B cell (primary cell): ENCODE results near the gene TDRKH. TPM values are rescaled to one million over a fixed set of nuclear protein-coding genes. Genes with fewer than 3 reads are reported as not detected.

ENCODE experiments used
- ATAC-seq: fragments of 200-7000 bp; cut with Tn5 transposase; one replicate; pipeline ENCODE4 v1.10.0; 2021; ENCODE audit warnings: low read depth, mild to moderate bottlenecking, moderate number of reproducible peaks, moderate library complexity
- CTCF ChIA-PET: fragments of 350-600 bp; sonication (Branson Sonifier 250); formaldehyde crosslinking; loops from one replicate; lab custom pipeline; 2021; ENCODE audit warnings: antibody characterized with exemption, inconsistent platforms; lab: Charles Lee
- POLR2A ChIA-PET: fragments of 350-600 bp; sonication (Branson Sonifier 250); formaldehyde crosslinking; loops from one replicate; lab custom pipeline; 2021; ENCODE audit warnings: antibody characterized with exemption; lab: Charles Lee
- DNase-seq: peaks from one replicate; pipeline ENCODE4 v3.0.0; 2013
- H2AFZ ChIP-seq: 2 replicates; pipeline ENCODE4 v1.6.1; 2012; ENCODE audit warnings: mild to moderate bottlenecking, low read depth, low read length; ENCODE audit not compliant: insufficient read depth, poor library complexity, severe bottlenecking
- H3K27ac ChIP-seq, 2 donors: 1 replicate in 1 of 2; 2 replicates in 1 of 2; pipeline ENCODE4 v1.5.1; 2012 to 2013; ENCODE audit warnings: low read length in 2 of 2, mild to moderate bottlenecking in 2 of 2, moderate library complexity in 1 of 2
- H3K27me3 ChIP-seq, 4 experiments: fragments of 200-600 bp in 1 of 4; sonication (generic) in 1 of 4; replicated peaks in 1 of 4; 1 replicate in 2 of 4; 2 replicates in 2 of 4; pipeline versions ENCODE4 v1.6.1 to v1.7.0; 2013 to 2016; ENCODE audit warnings: low read length in 3 of 4, mild to moderate bottlenecking in 2 of 4, mixed read lengths in 1 of 4, moderate library complexity in 1 of 4; ENCODE audit not compliant: insufficient read depth in 4 of 4, control insufficient read depth in 3 of 4; ENCODE audit errors: control extremely low read depth in 1 of 4
- H3K36me3 ChIP-seq, 2 experiments: replicated peaks in 1 of 2; 1 replicate in 1 of 2; 2 replicates in 1 of 2; pipeline versions ENCODE4 v1.6.1 to v1.7.1; 2013; ENCODE audit warnings: low read length in 1 of 2; ENCODE audit not compliant: insufficient read depth in 2 of 2, control insufficient read depth in 1 of 2; ENCODE audit errors: control extremely low read depth in 1 of 2, extremely low read depth in 1 of 2
- H3K4me1 ChIP-seq, 2 donors: fragments of 200-600 bp in 1 of 2; sonication (generic) in 1 of 2; 1 replicate in 1 of 2; 2 replicates in 1 of 2; pipeline versions ENCODE4 v1.5.1 to v1.6.1; 2013 to 2017; ENCODE audit warnings: low read length in 2 of 2; ENCODE audit not compliant: control insufficient read depth in 2 of 2, insufficient read depth in 2 of 2
- H3K4me2 ChIP-seq: replicated peaks from 2 replicates; pipeline ENCODE3; 2012; ENCODE audit warnings: mild to moderate bottlenecking, low read depth, low read length; ENCODE audit not compliant: poor library complexity, severe bottlenecking
- H3K4me3 ChIP-seq, 5 experiments: fragments of 200-600 bp in 1 of 5; sonication (generic) in 1 of 5; 1 replicate in 3 of 5; 2 replicates in 2 of 5; pipeline versions ENCODE4 v1.5.1 to v1.7.0; 2011 to 2016; ENCODE audit warnings: low read length in 4 of 5, mild to moderate bottlenecking in 4 of 5, low read depth in 2 of 5, control low read depth in 1 of 5, moderate library complexity in 1 of 5; ENCODE audit not compliant: insufficient read depth in 1 of 5; ENCODE audit errors: control extremely low read depth in 1 of 5, extremely low read depth in 1 of 5
- H3K79me2 ChIP-seq: fragments of 200-600 bp; sonication (generic); one replicate; pipeline ENCODE4 v1.6.0; 2016; ENCODE audit warnings: low read length; ENCODE audit not compliant: control insufficient read depth, insufficient read depth
- H3K9ac ChIP-seq: fragments of 200-600 bp; sonication (generic); 2 replicates; pipeline ENCODE4 v1.6.1; 2017; ENCODE audit warnings: mild to moderate bottlenecking, low read length, moderate library complexity
- H3K9me3 ChIP-seq, 3 donors: one replicate each; pipeline versions ENCODE4 v1.6.1 to v1.7.1; 2013; ENCODE audit warnings: low read length in 2 of 3; ENCODE audit not compliant: control insufficient read depth in 2 of 3, insufficient read depth in 1 of 3; ENCODE audit errors: control extremely low read depth in 1 of 3
- H4K20me1 ChIP-seq: 2 replicates; pipeline ENCODE4 v1.6.0; 2012; ENCODE audit warnings: mild to moderate bottlenecking, low read length; ENCODE audit not compliant: insufficient read depth, control insufficient read depth, poor library complexity, severe bottlenecking
- H3K27ac Mint-ChIP-seq: one replicate; pipeline ENCODE4 v1.8.0; 2021; ENCODE audit warnings: mixed read lengths
- H3K27me3 Mint-ChIP-seq: one replicate; pipeline ENCODE4 v1.8.0; 2021; ENCODE audit warnings: mixed read lengths
- H3K4me1 Mint-ChIP-seq: one replicate; pipeline ENCODE4 v1.8.0; 2021; ENCODE audit warnings: mixed read lengths
- H3K4me3 Mint-ChIP-seq: one replicate; pipeline ENCODE4 v1.8.0; 2021; ENCODE audit warnings: mixed read lengths
- H3K9me3 Mint-ChIP-seq: one replicate; pipeline ENCODE4 v1.8.0; 2022; ENCODE audit warnings: mixed read lengths; ENCODE audit not compliant: insufficient read depth
- EZH2 ChIP-seq: IDR thresholded peaks from 2 replicates; pipeline ENCODE4 v1.6.1; 2012; ENCODE audit warnings: borderline replicate concordance, low read depth, mild to moderate bottlenecking, moderate library complexity, low read length; ENCODE audit not compliant: insufficient read depth, poor library complexity, severe bottlenecking
- WGBS: methylation state at CpG from one replicate; pipeline ENCODE4 v1.1.5; 2013; ENCODE audit warnings: missing lambda C conversion rate; ENCODE audit not compliant: insufficient coverage; 5-methylcytosine and 5-hydroxymethylcytosine counted together
- intact Hi-C: fragments of 100-400 bp; cut with micrococcal nuclease; formaldehyde crosslinking; loops from one replicate; pipeline ENCODE4 v1.10.0; 2022
- polyA plus RNA-seq: library from polyadenylated mRNA; depleted of rRNA; stranded (reverse); fragments of >200 nt; gene quantifications from 2 replicates; pipeline ENCODE4 v1.2.3, GENCODE V29; 2012
- total RNA-seq, 2 donors: library from RNA; stranded (reverse); fragments of 120-200 nt in 1 of 2; gene quantifications; 1 replicate in 1 of 2; 2 replicates in 1 of 2; pipeline versions ENCODE4 v1.2.3 to v1.2.4, GENCODE V29; 2013 to 2022
- TF ChIP-seq, protein P1 (sequence below): fragments of 200-600 bp; IDR thresholded peaks from one replicate; pipeline ENCODE4 v1.8.0; 2022; ENCODE audit warnings: antibody characterized with exemption, mild to moderate bottlenecking

The TDRKH gene
- total and polyA plus RNA-seq, 2 donors (not counting 1 experiment from before 2014, with no cell fraction given), result 2.0 to 13.3 TPM

DNA sequence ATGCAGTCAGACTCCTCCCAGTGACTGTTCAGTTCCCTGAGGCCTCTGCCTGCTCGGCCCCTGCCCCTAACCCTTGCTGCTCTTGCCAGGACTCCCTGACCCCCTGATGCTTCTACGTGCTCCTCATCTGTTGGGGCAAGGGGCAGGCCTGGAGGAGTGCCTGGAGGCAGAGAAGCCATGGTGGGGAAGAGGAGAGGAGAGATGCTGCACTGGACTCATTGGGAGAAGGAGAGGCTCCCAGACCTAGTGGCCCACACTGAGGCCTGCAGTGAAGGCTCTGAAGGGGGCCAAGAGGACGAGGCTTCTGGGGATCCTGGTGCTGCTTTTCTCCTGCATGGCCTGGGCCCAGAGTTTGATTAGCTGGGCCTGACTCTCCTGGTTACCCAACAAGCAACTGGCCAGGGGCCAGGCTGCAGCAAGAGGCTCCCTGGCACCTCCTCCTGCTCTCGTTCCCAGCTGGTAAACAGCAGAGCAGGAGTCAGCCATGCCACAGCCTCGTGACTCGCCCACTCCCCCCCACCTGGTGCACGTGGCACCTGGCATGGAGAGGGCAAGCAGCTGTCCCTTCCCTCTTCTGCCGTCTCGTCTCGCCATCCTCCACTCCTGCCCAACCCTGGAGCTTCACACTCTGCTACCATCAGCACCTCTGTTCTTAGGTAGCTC is 42.1 kb upstream of the TDRKH start:
- no peak overlapping the region for H3K4me3 Mint-ChIP-seq
- CTCF ChIA-PET, result interaction anchor here (0.6 to 1.6 kb wide), 2 partner anchors 42 to 55 kb away, joined by 3 to 6 read pairs; partner anchors contain the start of gene TDRKH
- peaks cover 12 to 18% of the 10 kb centered on the region in 2 donors for H3K4me1 ChIP-seq
- peaks cover 24% of the 10 kb centered on the region for H3K27me3 Mint-ChIP-seq
- H3K27me3 ChIP-seq, result peaks cover 0 to 18% (median 4%) of the 10 kb centered on the region in 4 experiments
- no peaks in the 10 kb centered on the region for H4K20me1 ChIP-seq
- peaks cover 22% of the 10 kb centered on the region for H3K4me1 Mint-ChIP-seq
- H3K4me3 ChIP-seq, result no peak overlapping the region
- POLR2A ChIA-PET, result no interaction called here
- no peak for DNase-seq
- H3K27ac ChIP-seq, result no peak overlapping the region
- no peak overlapping the region for H3K4me2 ChIP-seq
- no peaks in the 10 kb centered on the region for H3K36me3 ChIP-seq
- 73% methylated on average over 7 of the region's 10 CpGs for WGBS
- no peaks in the 10 kb centered on the region for H3K79me2 ChIP-seq
- no peak for TF ChIP-seq EZH2
- TF ChIP-seq, protein P1, sequence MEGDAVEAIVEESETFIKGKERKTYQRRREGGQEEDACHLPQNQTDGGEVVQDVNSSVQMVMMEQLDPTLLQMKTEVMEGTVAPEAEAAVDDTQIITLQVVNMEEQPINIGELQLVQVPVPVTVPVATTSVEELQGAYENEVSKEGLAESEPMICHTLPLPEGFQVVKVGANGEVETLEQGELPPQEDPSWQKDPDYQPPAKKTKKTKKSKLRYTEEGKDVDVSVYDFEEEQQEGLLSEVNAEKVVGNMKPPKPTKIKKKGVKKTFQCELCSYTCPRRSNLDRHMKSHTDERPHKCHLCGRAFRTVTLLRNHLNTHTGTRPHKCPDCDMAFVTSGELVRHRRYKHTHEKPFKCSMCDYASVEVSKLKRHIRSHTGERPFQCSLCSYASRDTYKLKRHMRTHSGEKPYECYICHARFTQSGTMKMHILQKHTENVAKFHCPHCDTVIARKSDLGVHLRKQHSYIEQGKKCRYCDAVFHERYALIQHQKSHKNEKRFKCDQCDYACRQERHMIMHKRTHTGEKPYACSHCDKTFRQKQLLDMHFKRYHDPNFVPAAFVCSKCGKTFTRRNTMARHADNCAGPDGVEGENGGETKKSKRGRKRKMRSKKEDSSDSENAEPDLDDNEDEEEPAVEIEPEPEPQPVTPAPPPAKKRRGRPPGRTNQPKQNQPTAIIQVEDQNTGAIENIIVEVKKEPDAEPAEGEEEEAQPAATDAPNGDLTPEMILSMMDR, result no peak
- H3K9me3 Mint-ChIP-seq, result no peaks in the 10 kb centered on the region
- no peak overlapping the region for H3K9ac ChIP-seq
- intact Hi-C loops, result loop anchor here (10.0 kb wide), 1 partner anchor 108 kb away; the partner anchor contains the start of gene RIIAD1
- no peak overlapping the region for H2AFZ ChIP-seq
- no peaks in the 10 kb centered on the region for H3K9me3 ChIP-seq
- no peak for ATAC-seq
- no peak overlapping the region for H3K27ac Mint-ChIP-seq

DNA sequence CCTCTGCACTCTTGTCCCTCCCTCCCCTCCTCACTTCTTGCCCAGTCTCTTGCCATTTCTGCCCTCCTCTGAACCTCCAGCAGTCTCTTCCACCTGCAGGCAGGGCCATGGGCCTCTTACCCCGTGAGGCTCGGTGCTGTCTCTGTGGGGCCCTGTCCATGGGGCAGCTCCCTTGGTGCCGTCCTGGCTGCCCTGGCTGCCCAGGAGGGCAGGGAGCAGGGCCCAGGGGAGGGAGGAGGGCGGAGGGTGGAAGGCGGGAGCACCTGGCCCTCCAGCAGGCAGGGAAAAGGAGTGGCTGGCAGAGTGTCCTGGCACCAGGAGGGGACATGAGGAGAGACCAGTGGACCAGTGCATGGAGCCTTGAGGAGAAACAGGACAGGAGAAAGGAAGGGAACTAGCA is 41.3 kb upstream of the TDRKH start, which contains the start of gene RORC:
RORC (minus strand) TSS at position 198 of the 400 bp plus-strand sequence; CDS start at position 160, 38 bp downstream.
- TF ChIP-seq, protein P1, result no peak
- no peak for TF ChIP-seq EZH2
- Histone ChIP-seq H2AFZ (no peak within 1 kb of the TSS), H3K4me1 (peaks cover 7 to 13% of the 10 kb centered on the region in 2 donors), H3K27ac (no peak within 1 kb of the TSS), H3K4me3 (no peak within 1 kb of the TSS), H3K9me3 (no peaks in the 10 kb centered on the region), H3K79me2 (no peaks in the 10 kb centered on the region), H3K9ac (no peak within 1 kb of the TSS), H4K20me1 (no peaks in the 10 kb centered on the region), H3K36me3 (no peaks in the 10 kb centered on the region), H3K4me2 (no peak within 1 kb of the TSS), H3K27me3 (peaks cover 0 to 21% (median 3%) of the 10 kb centered on the region in 4 experiments)
- 91% methylated on average over 5 of the region's 5 CpGs for WGBS
- no peak for DNase-seq
- Mint-ChIP-seq H3K27me3 (peaks cover 21% of the 10 kb centered on the region), H3K27ac (no peak within 1 kb of the TSS), H3K9me3 (no peaks in the 10 kb centered on the region), H3K4me3 (no peak within 1 kb of the TSS), H3K4me1 (peaks cover 14% of the 10 kb centered on the region)
- ChIA-PET POLR2A (no interaction called here), CTCF (interaction anchor here (1.6 kb wide), 1 partner anchor 41 kb away, joined by 3 read pairs; the partner anchor contains the start of gene TDRKH)
- intact Hi-C loops, result loop anchor here (10.0 kb wide), 1 partner anchor 107 kb away; the partner anchor contains the start of gene RIIAD1
- no peak for ATAC-seq
